ENCODE results near the gene NEMP2. TPM values are rescaled to one million over a fixed set of nuclear protein-coding genes. Genes with fewer than 3 reads are reported as not detected.

NEMP2 gene
- total and polyA plus RNA-seq, 2 of the 4 experiments (the other 2 are of a cell fraction) = 1.1 to 1.3 TPM

GRCh38 chr2:190540048-190540447, 5.5 kb upstream of the NEMP2 start (continued):
- TF ChIP-seq CHD1 (IDR thresholded peaks at IDR 0.05; ENCODE audit: low read depth, low read length) (no peak), FOS (IDR thresholded peaks at IDR 0.05; ENCODE audit: low read depth, low read length) (no peak)

DNA sequence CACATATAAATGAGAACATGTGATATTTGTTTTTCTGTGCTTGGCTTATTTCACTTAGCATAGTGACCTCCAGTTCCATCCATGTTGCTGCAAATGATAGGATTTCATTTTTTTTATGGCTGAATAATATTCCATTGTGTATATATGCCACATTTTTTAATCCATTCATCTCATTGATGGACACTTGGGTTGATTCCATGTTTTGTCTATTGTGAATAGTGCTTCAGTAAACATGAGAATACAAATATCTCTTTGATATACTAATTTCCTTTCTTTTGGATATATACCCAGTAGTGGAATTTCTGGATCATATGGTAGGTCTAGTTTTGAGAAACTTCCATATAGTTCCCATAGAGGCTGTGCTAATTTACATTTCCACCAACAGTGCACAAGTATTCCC, 3.7 kb upstream of the NEMP2 start:
- in situ Hi-C loops (cut with MboI; ENCODE audit: low sequenced_read_pairs) = no loop called here
- CTCF ChIA-PET = no interaction called here

More for the DNA sequence above, 3.7 kb upstream of the NEMP2 start:
- H4K20me1 ChIP-seq (ENCODE audit: insufficient read depth, low read length) = no peaks in the 10 kb centered on the region
- H3K56ac ChIP-seq (ENCODE audit: extremely low read depth, insufficient read depth, low read length) = no peak overlapping the region
- H4K91ac ChIP-seq (ENCODE audit: insufficient read depth, low read depth, low read length) = no peak overlapping the region
- H3K14ac ChIP-seq (replicated peaks; ENCODE audit: low read depth, low read length) = no peak overlapping the region
- H3K9me1 ChIP-seq (ENCODE audit: insufficient read depth, low read length) = 0 out of 2 replicates have a peak, but pooled peaks cover 4% of the 10 kb centered on the region
- H2AK9ac ChIP-seq (replicated peaks; ENCODE audit: low read depth, low read length, poor library complexity) = no peak overlapping the region
- intact Hi-C loops (cut with micrococcal nuclease) (no loop called here), dilution Hi-C loops (cut with HindIII; ENCODE audit: low sequenced_read_pairs, unreplicated experiment) (no loop called here)
- H3K4me1 ChIP-seq (ENCODE audit: control insufficient read depth, insufficient read depth, low read length) = peaks cover 6% of the 10 kb centered on the region
- H2BK20ac ChIP-seq (ENCODE audit: low read depth, low read length) = no peak overlapping the region
- no peak overlapping the region for H3K23ac ChIP-seq (ENCODE audit: low read depth, low read length)
- H3K4ac ChIP-seq (ENCODE audit: low read depth, low read length) = no peak overlapping the region
- no TSS peak for BruUV-seq (replicated peaks)
- POLR2A ChIA-PET (ENCODE audit: unreplicated experiment) = no interaction called here
- no peaks in the 10 kb centered on the region for H3K36me3 ChIP-seq (ENCODE audit: control insufficient read depth, insufficient read depth, low read length)
- TF ChIP-seq RAD21 (IDR thresholded peaks at IDR 0.05; ENCODE audit: low read length) (no peak), MXI1 (IDR thresholded peaks at IDR 0.05; ENCODE audit: borderline replicate concordance, low read depth, low read length) (no peak), FOS (IDR thresholded peaks at IDR 0.05; ENCODE audit: low read depth, low read length) (no peak), NFE2L2 (IDR thresholded peaks at IDR 0.05; ENCODE audit: low read depth, low read length) (no peak), BHLHE40 (IDR thresholded peaks at IDR 0.05; ENCODE audit: low read depth, low read length) (no peak), RCOR1 (IDR thresholded peaks at IDR 0.05; ENCODE audit: insufficient replicate concordance, low read length) (no peak), MAZ (IDR thresholded peaks at IDR 0.05; ENCODE audit: borderline replicate concordance, low read depth, low read length) (no peak), RFX5 (IDR thresholded peaks at IDR 0.05; ENCODE audit: low read depth, low read length) (no peak), SMC3 (IDR thresholded peaks at IDR 0.05; ENCODE audit: low read depth, low read length) (no peak), CEBPB (IDR thresholded peaks at IDR 0.05; ENCODE audit: low read depth, low read length) (no peak), POLR2A (IDR thresholded peaks at IDR 0.05; ENCODE audit: low read depth, low read length) (no peak), MAFK (IDR thresholded peaks at IDR 0.05; ENCODE audit: low read depth, low read length) (no peak), CHD1 (IDR thresholded peaks at IDR 0.05; ENCODE audit: low read depth, low read length) (no peak)
- TF ChIP-seq, protein P1, sequence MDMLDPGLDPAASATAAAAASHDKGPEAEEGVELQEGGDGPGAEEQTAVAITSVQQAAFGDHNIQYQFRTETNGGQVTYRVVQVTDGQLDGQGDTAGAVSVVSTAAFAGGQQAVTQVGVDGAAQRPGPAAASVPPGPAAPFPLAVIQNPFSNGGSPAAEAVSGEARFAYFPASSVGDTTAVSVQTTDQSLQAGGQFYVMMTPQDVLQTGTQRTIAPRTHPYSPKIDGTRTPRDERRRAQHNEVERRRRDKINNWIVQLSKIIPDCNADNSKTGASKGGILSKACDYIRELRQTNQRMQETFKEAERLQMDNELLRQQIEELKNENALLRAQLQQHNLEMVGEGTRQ (IDR thresholded peaks at IDR 0.05; ENCODE audit: low read depth, low read length) = no peak
- TF ChIP-seq, protein P2, sequence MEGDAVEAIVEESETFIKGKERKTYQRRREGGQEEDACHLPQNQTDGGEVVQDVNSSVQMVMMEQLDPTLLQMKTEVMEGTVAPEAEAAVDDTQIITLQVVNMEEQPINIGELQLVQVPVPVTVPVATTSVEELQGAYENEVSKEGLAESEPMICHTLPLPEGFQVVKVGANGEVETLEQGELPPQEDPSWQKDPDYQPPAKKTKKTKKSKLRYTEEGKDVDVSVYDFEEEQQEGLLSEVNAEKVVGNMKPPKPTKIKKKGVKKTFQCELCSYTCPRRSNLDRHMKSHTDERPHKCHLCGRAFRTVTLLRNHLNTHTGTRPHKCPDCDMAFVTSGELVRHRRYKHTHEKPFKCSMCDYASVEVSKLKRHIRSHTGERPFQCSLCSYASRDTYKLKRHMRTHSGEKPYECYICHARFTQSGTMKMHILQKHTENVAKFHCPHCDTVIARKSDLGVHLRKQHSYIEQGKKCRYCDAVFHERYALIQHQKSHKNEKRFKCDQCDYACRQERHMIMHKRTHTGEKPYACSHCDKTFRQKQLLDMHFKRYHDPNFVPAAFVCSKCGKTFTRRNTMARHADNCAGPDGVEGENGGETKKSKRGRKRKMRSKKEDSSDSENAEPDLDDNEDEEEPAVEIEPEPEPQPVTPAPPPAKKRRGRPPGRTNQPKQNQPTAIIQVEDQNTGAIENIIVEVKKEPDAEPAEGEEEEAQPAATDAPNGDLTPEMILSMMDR (conservative IDR thresholded peaks at IDR 0.05; ENCODE audit: low read depth, low read length) = no peak
- TF ChIP-seq, protein P3, sequence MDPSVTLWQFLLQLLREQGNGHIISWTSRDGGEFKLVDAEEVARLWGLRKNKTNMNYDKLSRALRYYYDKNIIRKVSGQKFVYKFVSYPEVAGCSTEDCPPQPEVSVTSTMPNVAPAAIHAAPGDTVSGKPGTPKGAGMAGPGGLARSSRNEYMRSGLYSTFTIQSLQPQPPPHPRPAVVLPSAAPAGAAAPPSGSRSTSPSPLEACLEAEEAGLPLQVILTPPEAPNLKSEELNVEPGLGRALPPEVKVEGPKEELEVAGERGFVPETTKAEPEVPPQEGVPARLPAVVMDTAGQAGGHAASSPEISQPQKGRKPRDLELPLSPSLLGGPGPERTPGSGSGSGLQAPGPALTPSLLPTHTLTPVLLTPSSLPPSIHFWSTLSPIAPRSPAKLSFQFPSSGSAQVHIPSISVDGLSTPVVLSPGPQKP (IDR thresholded peaks at IDR 0.05; ENCODE audit: borderline replicate concordance, low read depth, low read length) = no peak
- H3K27ac ChIP-seq (ENCODE audit: insufficient read depth, low read length) = no peak overlapping the region
- H4K8ac ChIP-seq (ENCODE audit: low read depth in 2 of 2, low read length in 2 of 2) = no peak overlapping the region
- H2AK5ac ChIP-seq (ENCODE audit: low read depth, low read length) = no peak overlapping the region
- no peak overlapping the region for H3K9ac ChIP-seq (ENCODE audit: low read depth, low read length)
- no peak overlapping the region for H2BK15ac ChIP-seq (ENCODE audit: low read depth, low read length)
- H2AFZ ChIP-seq (replicated peaks; ENCODE audit: low read length, poor library complexity) = no peak overlapping the region
- H2BK5ac ChIP-seq (ENCODE audit: low read depth, low read length, poor library complexity, severe bottlenecking) = no peak overlapping the region
- H3K79me1 ChIP-seq (ENCODE audit: low read depth in 1 of 2, low read length in 2 of 2) = peaks cover 8 to 12% of the 10 kb centered on the region in 2 experiments
- H4K5ac ChIP-seq (ENCODE audit: low read depth, low read length) = no peak overlapping the region
- no peaks in the 10 kb centered on the region for H3K27me3 ChIP-seq (ENCODE audit: control insufficient read depth, insufficient read depth, low read length)
- H2BK120ac ChIP-seq (ENCODE audit: low read depth, low read length) = no peak overlapping the region
- DNase-seq (no peak), ATAC-seq (ENCODE audit: low read depth) (no peak)
- H3K4me2 ChIP-seq (ENCODE audit: low read depth, low read length) = no peak overlapping the region
- peaks cover 5% of the 10 kb centered on the region for H3K9me3 ChIP-seq (ENCODE audit: control insufficient read depth, insufficient read depth, low read length)
- no peak overlapping the region for H3K18ac ChIP-seq (ENCODE audit: low read depth, low read length)
- H3K4me3 ChIP-seq (ENCODE audit: insufficient read depth, low read depth, low read length) = no peak overlapping the region
